Loucy (cell line): ENCODE results near the gene ECSCR.

ENCODE experiments used
- H2AFZ ChIP-seq: fragments of 200-600 bp; sonication (generic); 2 replicates; pipeline ENCODE4 v1.6.0; 2016; ENCODE audit warnings: antibody characterized with exemption, mild to moderate bottlenecking, low read length, moderate library complexity
- H3F3A ChIP-seq: fragments of 200-600 bp; 2 replicates; pipeline ENCODE4 v1.6.0; 2016; ENCODE audit warnings: antibody characterized with exemption, low read depth, mild to moderate bottlenecking
- H3K27me3 ChIP-seq: fragments of 200-600 bp; sonication (generic); 2 replicates; pipeline ENCODE4 v1.6.1; 2014; ENCODE audit warnings: low read length, mild to moderate bottlenecking; ENCODE audit not compliant: insufficient read depth, poor library complexity, severe bottlenecking
- H3K36me3 ChIP-seq: fragments of 200-600 bp; sonication (generic); 2 replicates; pipeline ENCODE4 v1.6.1; 2016; ENCODE audit warnings: low read length; ENCODE audit not compliant: insufficient read depth
- H3K4me1 ChIP-seq: fragments of 200-600 bp; sonication (generic); 2 replicates; pipeline ENCODE4 v1.5.1; 2014; ENCODE audit warnings: low read length, mild to moderate bottlenecking; ENCODE audit not compliant: insufficient read depth, poor library complexity, severe bottlenecking
- H3K4me2 ChIP-seq: fragments of 200-600 bp; sonication (generic); 2 replicates; pipeline ENCODE4 v1.6.0; 2014; ENCODE audit warnings: antibody characterized with exemption, low read length, low read depth, mild to moderate bottlenecking; ENCODE audit not compliant: poor library complexity, severe bottlenecking
- H3K4me3 ChIP-seq: fragments of 200-600 bp; sonication (generic); 2 replicates; pipeline ENCODE4 v1.5.1; 2014; ENCODE audit warnings: low read length, mild to moderate bottlenecking, mixed read lengths; ENCODE audit not compliant: poor library complexity, severe bottlenecking
- H3K79me2 ChIP-seq: fragments of 200-600 bp; sonication (generic); 2 replicates; pipeline ENCODE4 v1.6.1; 2014; ENCODE audit warnings: low read length; ENCODE audit not compliant: insufficient read depth
- H3K9ac ChIP-seq: fragments of 200-600 bp; sonication (generic); 2 replicates; pipeline ENCODE4 v1.6.0; 2014; ENCODE audit warnings: mild to moderate bottlenecking, low read depth, low read length, moderate library complexity; ENCODE audit not compliant: poor library complexity, severe bottlenecking
- H3K9me2 ChIP-seq: fragments of 200-600 bp; sonication (generic); replicated peaks from 2 replicates; pipeline ENCODE4 v1.6.1; 2016; ENCODE audit warnings: low read depth, low read length, mixed read lengths
- H3K9me3 ChIP-seq: fragments of 200-600 bp; sonication (generic); 2 replicates; pipeline ENCODE4 v1.6.1; 2014; ENCODE audit warnings: mild to moderate bottlenecking, antibody characterized with exemption, low read length, low read depth; ENCODE audit not compliant: insufficient read depth
- H4K20me1 ChIP-seq: fragments of 200-600 bp; sonication (generic); 2 replicates; pipeline ENCODE4 v1.6.0; 2014; ENCODE audit warnings: antibody characterized with exemption, low read length, mild to moderate bottlenecking; ENCODE audit not compliant: insufficient read depth, poor library complexity, severe bottlenecking
- CTCF ChIP-seq: fragments of 200-600 bp; sonication (generic); conservative IDR thresholded peaks from 2 replicates; pipeline ENCODE4 v1.5.1; 2014; ENCODE audit warnings: mild to moderate bottlenecking, antibody characterized with exemption, low read length
- EZH2phosphoT487 ChIP-seq: fragments of 200-600 bp; IDR thresholded peaks from 2 replicates; pipeline ENCODE4 v1.6.1; 2018; ENCODE audit warnings: antibody characterized with exemption, mild to moderate bottlenecking, moderate library complexity, borderline replicate concordance

ECSCR gene

GRCh38 chr5:139422307-139422893, 40.1 kb downstream of the ECSCR start:
- H3K9ac ChIP-seq = no peak overlapping the region
- H3K79me2 ChIP-seq = no peaks in the 10 kb centered on the region
- H3F3A ChIP-seq = no peaks in the 10 kb centered on the region
- H3K4me2 ChIP-seq = no peak overlapping the region
- no peaks in the 10 kb centered on the region for H3K9me3 ChIP-seq
- H3K4me3 ChIP-seq = no peak overlapping the region
- H2AFZ ChIP-seq = no peak overlapping the region
- no peak for TF ChIP-seq EZH2phosphoT487
- peak; percentile 99 for TF ChIP-seq CTCF
- no peaks in the 10 kb centered on the region for H4K20me1 ChIP-seq
- H3K27me3 ChIP-seq = no peaks in the 10 kb centered on the region
- H3K4me1 ChIP-seq = peaks cover 24% of the 10 kb centered on the region
- peaks cover 16% of the 10 kb centered on the region; the same call in 1 of the 2 replicates for H3K36me3 ChIP-seq
- no peaks in the 10 kb centered on the region for H3K9me2 ChIP-seq

DNA sequence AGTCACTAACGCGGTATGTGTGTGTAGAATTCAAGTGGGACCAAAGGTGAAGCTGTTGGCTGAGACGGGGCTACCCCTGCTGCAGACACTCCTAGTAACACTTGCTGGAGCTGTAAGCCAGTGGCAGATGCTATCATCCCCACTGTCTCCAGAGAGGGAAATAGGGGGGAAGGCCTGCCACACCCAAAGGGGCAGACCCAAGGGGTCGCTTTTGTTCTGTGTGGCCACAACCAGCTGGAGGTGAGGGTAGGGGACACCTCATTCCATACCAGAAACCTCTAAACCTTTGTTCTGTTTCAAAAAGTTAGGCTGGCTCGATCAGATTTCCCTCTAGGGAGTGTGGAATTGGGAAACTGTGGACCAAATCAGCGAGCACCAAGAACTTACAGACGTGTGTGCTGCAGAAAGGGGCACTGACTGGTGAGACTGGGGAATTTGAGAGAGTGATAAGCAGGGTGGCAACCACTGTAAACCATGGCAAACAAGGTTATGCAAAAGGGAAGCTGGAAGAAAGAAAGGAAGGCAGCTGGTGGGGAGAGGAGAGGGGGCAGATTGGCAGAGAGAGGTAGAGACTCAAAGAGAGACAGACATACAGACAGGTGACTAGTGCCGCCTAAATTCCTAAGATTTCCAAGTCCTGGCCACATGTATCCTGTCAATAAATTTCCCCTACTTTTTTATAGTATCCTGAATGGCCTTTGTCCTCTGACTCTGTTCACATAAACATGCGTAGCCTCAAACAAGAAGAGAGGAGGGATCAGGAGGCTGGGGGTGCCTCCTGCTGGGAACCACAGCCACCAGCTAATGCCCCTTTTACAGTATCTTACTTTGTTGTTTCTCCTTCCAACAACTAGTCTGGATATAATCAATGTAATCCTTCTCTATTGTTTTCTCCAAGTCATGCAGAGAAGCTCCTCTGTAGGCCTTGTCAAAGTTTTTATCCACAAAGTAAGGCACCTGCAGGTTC, 43.0 kb downstream of the ECSCR start:
- H3K4me1 ChIP-seq = peaks cover 33% of the 10 kb centered on the region
- H3K4me2 ChIP-seq = no peak overlapping the region

GRCh38 chr5:139418793-139419192, 43.8 kb downstream of the ECSCR start:
- Histone ChIP-seq H2AFZ (no peak overlapping the region), H3K9me2 (no peaks in the 10 kb centered on the region), H3F3A (no peaks in the 10 kb centered on the region), H3K9ac (no peak overlapping the region), H3K9me3 (no peaks in the 10 kb centered on the region), H3K4me2 (no peak overlapping the region), H4K20me1 (no peaks in the 10 kb centered on the region), H3K79me2 (no peaks in the 10 kb centered on the region), H3K4me1 (peaks cover 35% of the 10 kb centered on the region), H3K27me3 (no peaks in the 10 kb centered on the region), H3K36me3 (peaks cover 16% of the 10 kb centered on the region; the same call in 1 of the 2 replicates), H3K4me3 (no peak overlapping the region)
- no peak for TF ChIP-seq CTCF
- no peak for TF ChIP-seq EZH2phosphoT487

More for the DNA sequence above, 43.0 kb downstream of the ECSCR start:
- H2AFZ ChIP-seq = no peak overlapping the region
- H3F3A ChIP-seq = no peaks in the 10 kb centered on the region
- no peaks in the 10 kb centered on the region for H3K9me2 ChIP-seq
- H3K27me3 ChIP-seq = no peaks in the 10 kb centered on the region
- peaks cover 16% of the 10 kb centered on the region; the same call in 1 of the 2 replicates for H3K36me3 ChIP-seq
- H4K20me1 ChIP-seq = no peaks in the 10 kb centered on the region
- no peak overlapping the region for H3K9ac ChIP-seq
- H3K79me2 ChIP-seq = no peaks in the 10 kb centered on the region
- no peak overlapping the region for H3K4me3 ChIP-seq
- H3K9me3 ChIP-seq = no peaks in the 10 kb centered on the region
- TF ChIP-seq CTCF = no peak
- TF ChIP-seq EZH2phosphoT487 = no peak
